CD14-positive monocyte (primary cell): ENCODE results near the gene SIM1. TPM values are rescaled to one million over a fixed set of nuclear protein-coding genes. Genes with fewer than 3 reads are reported as not detected.

Source experiments
- DNase-seq, 3 donors: peaks; one replicate each; pipeline ENCODE4 v3.0.0-alpha.2; 2011 to 2022
- H2AFZ ChIP-seq: 2 replicates; pipeline ENCODE4 v1.6.0; 2012; ENCODE audit warnings: mild to moderate bottlenecking, low read depth, low read length, inconsistent platforms; ENCODE audit not compliant: insufficient read depth, poor library complexity, severe bottlenecking
- H3K27ac ChIP-seq, 2 donors: 1 replicate in 1 of 2; 2 replicates in 1 of 2; pipeline ENCODE4 v1.5.1; 2012 to 2013; ENCODE audit warnings: low read length in 2 of 2, control low read depth in 1 of 2, inconsistent platforms in 1 of 2, low read depth in 1 of 2, mild to moderate bottlenecking in 1 of 2
- H3K27me3 ChIP-seq, 2 donors: one replicate each; pipeline versions ENCODE4 v1.6.0 to v1.6.1; 2011 to 2013; ENCODE audit warnings: low read length in 2 of 2; ENCODE audit not compliant: control insufficient read depth in 2 of 2, insufficient read depth in 2 of 2
- H3K36me3 ChIP-seq, 2 donors: replicated peaks in 1 of 2; 1 replicate in 1 of 2; 2 replicates in 1 of 2; pipeline versions ENCODE4 v1.5.1 to v1.6.1; 2012 to 2013; ENCODE audit warnings: low read length in 2 of 2, control low read depth in 1 of 2, inconsistent platforms in 1 of 2, mild to moderate bottlenecking in 1 of 2; ENCODE audit not compliant: insufficient read depth in 2 of 2, control insufficient read depth in 1 of 2
- H3K4me1 ChIP-seq, 2 donors: 1 replicate in 1 of 2; 2 replicates in 1 of 2; pipeline versions ENCODE4 v1.5.1 to v1.6.1; 2012 to 2013; ENCODE audit warnings: low read length in 2 of 2, control low read depth in 1 of 2, inconsistent platforms in 1 of 2, mild to moderate bottlenecking in 1 of 2, moderate library complexity in 1 of 2; ENCODE audit not compliant: insufficient read depth in 2 of 2, control insufficient read depth in 1 of 2
- H3K4me2 ChIP-seq: replicated peaks from 2 replicates; pipeline ENCODE3; 2012; ENCODE audit warnings: low read length, moderate library complexity, mild to moderate bottlenecking; ENCODE audit not compliant: poor library complexity, severe bottlenecking; ENCODE audit errors: extremely low read depth
- H3K4me3 ChIP-seq, 3 experiments: fragments of 200-600 bp in 1 of 3; sonication (generic) in 1 of 3; replicated peaks in 1 of 3; 1 replicate in 2 of 3; 2 replicates in 1 of 3; pipeline ENCODE4 v1.5.1; 2011 to 2013; ENCODE audit warnings: low read length in 3 of 3, mild to moderate bottlenecking in 3 of 3, control low read depth in 2 of 3, low read depth in 2 of 3, inconsistent platforms in 1 of 3, moderate library complexity in 1 of 3
- H3K79me2 ChIP-seq: 2 replicates; pipeline ENCODE4 v1.6.0; 2012; ENCODE audit warnings: mild to moderate bottlenecking, control low read depth, inconsistent platforms, low read length, moderate library complexity; ENCODE audit not compliant: insufficient read depth
- H3K9ac ChIP-seq: 2 replicates; pipeline ENCODE4 v1.6.0; 2017; ENCODE audit warnings: low read length, mild to moderate bottlenecking; ENCODE audit not compliant: insufficient read depth, poor library complexity, severe bottlenecking
- H3K9me3 ChIP-seq, 2 donors: replicated peaks in 1 of 2; 1 replicate in 1 of 2; 2 replicates in 1 of 2; pipeline versions ENCODE4 v1.5.1 to v1.6.1; 2012 to 2013; ENCODE audit warnings: low read length in 2 of 2, control low read depth in 1 of 2; ENCODE audit not compliant: control insufficient read depth in 1 of 2, insufficient read depth in 1 of 2
- H4K20me1 ChIP-seq: 2 replicates; pipeline ENCODE4 v1.6.0; 2012; ENCODE audit warnings: mild to moderate bottlenecking, low read length, control low read depth, moderate library complexity; ENCODE audit not compliant: insufficient read depth
- H3K27ac Mint-ChIP-seq, 7 donors: one replicate each; pipeline ENCODE4 v1.8.0; 2020; ENCODE audit warnings: mild to moderate bottlenecking in 7 of 7, mixed read lengths in 7 of 7, moderate library complexity in 6 of 7, inconsistent platforms in 2 of 7
- H3K27me3 Mint-ChIP-seq, 3 donors: one replicate each; pipeline ENCODE4 v1.8.0; 2021 to 2022; ENCODE audit warnings: low read depth in 3 of 3, mild to moderate bottlenecking in 3 of 3, mixed read lengths in 3 of 3, moderate library complexity in 3 of 3, inconsistent platforms in 1 of 3
- H3K36me3 Mint-ChIP-seq, 2 donors: one replicate each; pipeline ENCODE4 v1.8.0; 2020; ENCODE audit warnings: mixed read lengths in 2 of 2, inconsistent platforms in 1 of 2, mild to moderate bottlenecking in 1 of 2
- H3K4me1 Mint-ChIP-seq: one replicate; pipeline ENCODE4 v1.8.0; 2020; ENCODE audit warnings: mild to moderate bottlenecking, mixed read lengths
- H3K4me3 Mint-ChIP-seq, 2 donors: one replicate each; pipeline ENCODE4 v1.8.0; 2020; ENCODE audit warnings: mild to moderate bottlenecking in 2 of 2, mixed read lengths in 2 of 2, moderate library complexity in 1 of 2
- H3K9me3 Mint-ChIP-seq, 7 donors: one replicate each; pipeline ENCODE4 v1.8.0; 2020 to 2022; ENCODE audit warnings: mixed read lengths in 7 of 7, mild to moderate bottlenecking in 6 of 7, moderate library complexity in 6 of 7, inconsistent platforms in 2 of 7
- CTCF ChIP-seq: fragments of 200-600 bp; IDR thresholded peaks from one replicate; pipeline ENCODE4 v1.8.0; 2022; ENCODE audit warnings: antibody characterized with exemption, mild to moderate bottlenecking
- whole genome bisulfite sequencing: methylation state at CpG from one replicate; pipeline ENCODE4 v1.1.5; 2013; ENCODE audit warnings: missing lambda C conversion rate; ENCODE audit not compliant: insufficient coverage; 5-methylcytosine and 5-hydroxymethylcytosine counted together
- intact Hi-C, 2 donors: fragments of 100-400 bp; cut with micrococcal nuclease; formaldehyde crosslinking; loops; one replicate each; pipeline versions ENCODE4 v1.15.0 to v1.15.1; 2023
- polyA plus RNA-seq, 3 donors: library from polyadenylated mRNA; depleted of rRNA in 1 of 3; unstranded in 2 of 3; stranded (reverse) in 1 of 3; fragments of 300-500 nt in 2 of 3; fragments of >200 nt in 1 of 3; fragmentation: Illumina TruSeq in 2 of 3; gene quantifications; 1 replicate in 2 of 3; 2 replicates in 1 of 3; pipeline ENCODE4 v1.2.3, GENCODE V29; 2012 to 2021

Gene SIM1
- polyA plus RNA-seq, 3 donors: not detected

DNA sequence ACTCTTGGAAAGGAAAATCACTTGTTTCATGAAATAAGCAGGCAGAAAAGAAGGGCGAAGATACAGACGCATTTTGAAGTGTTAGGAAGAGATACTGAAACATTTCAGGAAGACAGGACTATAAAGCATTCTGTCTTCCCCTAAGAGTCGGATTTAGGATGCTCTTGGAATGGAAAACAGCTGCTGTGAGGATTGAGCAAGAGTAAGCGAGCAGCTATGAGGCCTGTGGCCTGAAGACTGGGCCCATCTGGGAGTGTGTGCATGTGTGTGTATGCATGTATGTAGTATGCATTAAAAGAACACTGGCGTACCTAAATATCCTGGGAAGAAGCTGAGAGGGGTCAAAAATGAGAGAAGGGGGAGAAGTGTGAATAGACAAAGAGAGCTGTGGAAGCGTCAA is 83.6 kb downstream of the SIM1 start:
- no peak overlapping the region for H3K4me3 ChIP-seq
- 75% methylated on average over 5 of the region's 6 CpGs for WGBS
- H3K27me3 ChIP-seq: no peaks in the 10 kb centered on the region
- Mint-ChIP-seq H3K36me3 (no peaks in the 10 kb centered on the region), H3K27ac (no peak overlapping the region), H3K9me3 (no peaks in the 10 kb centered on the region), H3K27me3 (no peaks in the 10 kb centered on the region), H3K4me3 (no peak overlapping the region), H3K4me1 (peaks cover under 1% of the 10 kb centered on the region)
- H3K4me2 ChIP-seq: no peak overlapping the region
- no peak for TF ChIP-seq CTCF
- no peak overlapping the region for H2AFZ ChIP-seq
- H3K9me3 ChIP-seq: no peaks in the 10 kb centered on the region
- no peaks in the 10 kb centered on the region for H4K20me1 ChIP-seq
- H3K36me3 ChIP-seq: no peaks in the 10 kb centered on the region
- intact Hi-C loops: no loop called here
- no peak overlapping the region for H3K27ac ChIP-seq
- no peak overlapping the region for H3K9ac ChIP-seq
- H3K79me2 ChIP-seq: no peaks in the 10 kb centered on the region
- DNase-seq: no peak
- H3K4me1 ChIP-seq: no peaks in the 10 kb centered on the region

- Histone ChIP-seq H2AFZ (no peak overlapping the region), H4K20me1 (no peaks in the 10 kb centered on the region), H3K4me1 (no peaks in the 10 kb centered on the region), H3K36me3 (no peaks in the 10 kb centered on the region), H3K9me3 (no peaks in the 10 kb centered on the region), H3K4me3 (no peak overlapping the region), H3K27me3 (no peaks in the 10 kb centered on the region), H3K27ac (no peak overlapping the region), H3K79me2 (no peaks in the 10 kb centered on the region), H3K4me2 (no peak overlapping the region), H3K9ac (no peak overlapping the region)
- DNase-seq: no peak
- Mint-ChIP-seq H3K27me3 (no peaks in the 10 kb centered on the region), H3K4me1 (peaks cover 2% of the 10 kb centered on the region), H3K9me3 (no peaks in the 10 kb centered on the region), H3K27ac (no peak overlapping the region), H3K36me3 (no peaks in the 10 kb centered on the region), H3K4me3 (no peak overlapping the region)
- intact Hi-C loops: no loop called here
- no peak for TF ChIP-seq CTCF
- 60% methylated on average over 1 of the region's 3 CpGs for WGBS
Observed at GRCh38 chr6:100379386-100379785, 85.3 kb downstream of the SIM1 start.
